ENCODE results near the gene TMEM95.

DNA sequence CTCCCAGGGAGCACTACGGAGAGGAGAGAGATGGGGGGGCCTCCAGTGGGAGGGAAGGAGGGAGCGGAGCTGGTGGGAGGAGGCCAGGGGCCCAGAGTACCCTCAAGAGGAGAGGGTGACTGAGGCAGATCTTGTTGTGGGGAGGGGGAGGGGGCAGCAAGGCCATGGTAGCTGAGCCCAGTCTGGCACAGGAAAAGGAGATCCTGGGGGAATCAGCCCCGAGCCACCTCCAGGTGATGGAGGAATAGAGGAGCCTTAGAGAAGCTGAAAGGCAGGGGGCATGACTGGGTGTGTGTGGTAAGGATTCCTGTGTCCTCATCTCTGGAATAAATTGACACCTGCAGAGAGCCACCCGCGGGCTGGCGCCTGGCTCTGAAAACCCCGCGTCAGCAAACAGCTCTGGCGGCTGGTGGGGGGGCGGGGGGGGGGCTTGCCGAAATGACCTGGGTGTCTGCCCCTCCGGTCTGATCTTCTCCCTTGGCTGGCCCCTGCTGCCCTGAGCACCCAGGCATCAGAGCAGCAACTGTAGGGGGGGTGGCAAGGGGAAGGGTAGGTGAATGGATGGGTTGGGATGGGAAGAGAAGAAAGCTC, 51.4 kb downstream of the TMEM95 start:
- TF ChIP-seq, protein P1, sequence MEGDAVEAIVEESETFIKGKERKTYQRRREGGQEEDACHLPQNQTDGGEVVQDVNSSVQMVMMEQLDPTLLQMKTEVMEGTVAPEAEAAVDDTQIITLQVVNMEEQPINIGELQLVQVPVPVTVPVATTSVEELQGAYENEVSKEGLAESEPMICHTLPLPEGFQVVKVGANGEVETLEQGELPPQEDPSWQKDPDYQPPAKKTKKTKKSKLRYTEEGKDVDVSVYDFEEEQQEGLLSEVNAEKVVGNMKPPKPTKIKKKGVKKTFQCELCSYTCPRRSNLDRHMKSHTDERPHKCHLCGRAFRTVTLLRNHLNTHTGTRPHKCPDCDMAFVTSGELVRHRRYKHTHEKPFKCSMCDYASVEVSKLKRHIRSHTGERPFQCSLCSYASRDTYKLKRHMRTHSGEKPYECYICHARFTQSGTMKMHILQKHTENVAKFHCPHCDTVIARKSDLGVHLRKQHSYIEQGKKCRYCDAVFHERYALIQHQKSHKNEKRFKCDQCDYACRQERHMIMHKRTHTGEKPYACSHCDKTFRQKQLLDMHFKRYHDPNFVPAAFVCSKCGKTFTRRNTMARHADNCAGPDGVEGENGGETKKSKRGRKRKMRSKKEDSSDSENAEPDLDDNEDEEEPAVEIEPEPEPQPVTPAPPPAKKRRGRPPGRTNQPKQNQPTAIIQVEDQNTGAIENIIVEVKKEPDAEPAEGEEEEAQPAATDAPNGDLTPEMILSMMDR (conservative IDR thresholded peaks at IDR 0.05 in 1 of 2, IDR thresholded peaks at IDR 0.05 in 1 of 2; ENCODE audit: low read depth in 1 of 2, low read length in 2 of 2) = no peak
- TF ChIP-seq EZH2 (IDR thresholded peaks at IDR 0.05; ENCODE audit: low read length, missing control alignments) = no peak
